Parathyroid adenoma (tissue), 2 donors: ENCODE data around the gene TFB2M.
A peak's percentile ranks its signal among the peaks of the same experiment; 100 is the strongest.

Source experiments
- H2AFZ ChIP-seq: fragments of 300-600 bp; sonication (generic); one replicate; pipeline ENCODE4 v1.7.0; 2017; ENCODE audit warnings: antibody characterized with exemption, mild to moderate bottlenecking
- H3K27ac ChIP-seq: fragments of 300-600 bp; sonication (generic); one replicate; pipeline ENCODE4 v1.7.0; 2017
- H3K27me3 ChIP-seq: fragments of 300-600 bp; sonication (generic); one replicate; pipeline ENCODE4 v1.7.0; 2017; ENCODE audit warnings: low read length; ENCODE audit not compliant: control insufficient read depth, insufficient read depth
- H3K36me3 ChIP-seq: fragments of 300-600 bp; sonication (generic); one replicate; pipeline ENCODE4 v1.7.0; 2017; ENCODE audit warnings: low read length; ENCODE audit not compliant: control insufficient read depth, insufficient read depth
- H3K4me1 ChIP-seq: fragments of 300-600 bp; sonication (generic); one replicate; pipeline ENCODE4 v1.7.0; 2017; ENCODE audit warnings: control low read depth
- H3K4me2 ChIP-seq: fragments of 300-600 bp; sonication (generic); one replicate; pipeline ENCODE4 v1.7.0; 2017; ENCODE audit warnings: low read length
- H3K4me3 ChIP-seq: fragments of 300-600 bp; sonication (generic); one replicate; pipeline ENCODE4 v1.7.0; 2017; ENCODE audit warnings: low read depth, low read length
- H3K79me2 ChIP-seq: fragments of 300-600 bp; sonication (generic); one replicate; pipeline ENCODE4 v1.7.0; 2017; ENCODE audit warnings: control low read depth
- H3K9ac ChIP-seq: fragments of 300-600 bp; sonication (generic); one replicate; pipeline ENCODE4 v1.7.0; 2017; ENCODE audit warnings: mild to moderate bottlenecking
- H3K9me3 ChIP-seq: fragments of 300-600 bp; sonication (generic); one replicate; pipeline ENCODE4 v1.7.0; 2017; ENCODE audit warnings: low read length; ENCODE audit not compliant: control insufficient read depth
- CTCF ChIP-seq: fragments of 300-600 bp; sonication (generic); IDR thresholded peaks from one replicate; pipeline ENCODE4 v1.7.0; 2017; ENCODE audit warnings: antibody characterized with exemption, mild to moderate bottlenecking
- donor health status: primary hyperparathyroidism.

TFB2M gene

GRCh38 chr1:246506674-246507481, 59.2 kb downstream of the TFB2M start, which contains the start of gene SMYD3:
Gene SMYD3 (minus strand): TSS chr1:246507279.
- Histone ChIP-seq H2AFZ (peak within 1 kb of the TSS; percentile 86), H3K27ac (no peak within 1 kb of the TSS), H3K4me3 (peak within 1 kb of the TSS; percentile 63), H3K36me3 (no peaks in the 10 kb centered on the region), H3K4me2 (peak within 1 kb of the TSS; percentile 86), H3K9ac (no peak within 1 kb of the TSS), H3K4me1 (no peaks in the 10 kb centered on the region), H3K27me3 (no peaks in the 10 kb centered on the region), H3K79me2 (no peaks in the 10 kb centered on the region), H3K9me3 (no peaks in the 10 kb centered on the region)
- no peak for TF ChIP-seq CTCF

GRCh38 chr1:246506367-246506673, 59.7 kb downstream of the TFB2M start:
- no peaks in the 10 kb centered on the region for H3K79me2 ChIP-seq
- H3K27ac ChIP-seq = no peak overlapping the region
- peak overlapping the region; percentile 86 for H3K4me2 ChIP-seq
- no peaks in the 10 kb centered on the region for H3K27me3 ChIP-seq
- H2AFZ ChIP-seq = peak overlapping the region; percentile 86
- H3K4me3 ChIP-seq = peak overlapping the region; percentile 63
- no peaks in the 10 kb centered on the region for H3K9me3 ChIP-seq
- H3K4me1 ChIP-seq = no peaks in the 10 kb centered on the region
- H3K36me3 ChIP-seq = no peaks in the 10 kb centered on the region
- H3K9ac ChIP-seq = no peak overlapping the region
- TF ChIP-seq CTCF = no peak

GRCh38 chr1:246503341-246503740, 62.7 kb downstream of the TFB2M start:
- Histone ChIP-seq H3K4me3 (no peak overlapping the region), H3K79me2 (no peaks in the 10 kb centered on the region), H3K27ac (no peak overlapping the region), H3K9ac (no peak overlapping the region), H3K36me3 (no peaks in the 10 kb centered on the region), H3K9me3 (no peaks in the 10 kb centered on the region), H3K4me2 (no peak overlapping the region), H3K4me1 (no peaks in the 10 kb centered on the region), H2AFZ (no peak overlapping the region), H3K27me3 (no peaks in the 10 kb centered on the region)
- TF ChIP-seq CTCF = no peak

- H3K9ac ChIP-seq = no peak overlapping the region
- no peaks in the 10 kb centered on the region for H3K79me2 ChIP-seq
- H3K9me3 ChIP-seq = no peaks in the 10 kb centered on the region
- H3K4me2 ChIP-seq = no peak overlapping the region
- H2AFZ ChIP-seq = no peak overlapping the region
- no peak overlapping the region for H3K27ac ChIP-seq
- H3K4me3 ChIP-seq = no peak overlapping the region
- H3K36me3 ChIP-seq = no peaks in the 10 kb centered on the region
- peak; percentile 60 for TF ChIP-seq CTCF
- H3K4me1 ChIP-seq = no peaks in the 10 kb centered on the region
- no peaks in the 10 kb centered on the region for H3K27me3 ChIP-seq
Measured at GRCh38 chr1:246497331-246497915, 68.6 kb downstream of the TFB2M start.
